ENCODE measurements around the gene CACNA1D.

Gene CACNA1D

DNA sequence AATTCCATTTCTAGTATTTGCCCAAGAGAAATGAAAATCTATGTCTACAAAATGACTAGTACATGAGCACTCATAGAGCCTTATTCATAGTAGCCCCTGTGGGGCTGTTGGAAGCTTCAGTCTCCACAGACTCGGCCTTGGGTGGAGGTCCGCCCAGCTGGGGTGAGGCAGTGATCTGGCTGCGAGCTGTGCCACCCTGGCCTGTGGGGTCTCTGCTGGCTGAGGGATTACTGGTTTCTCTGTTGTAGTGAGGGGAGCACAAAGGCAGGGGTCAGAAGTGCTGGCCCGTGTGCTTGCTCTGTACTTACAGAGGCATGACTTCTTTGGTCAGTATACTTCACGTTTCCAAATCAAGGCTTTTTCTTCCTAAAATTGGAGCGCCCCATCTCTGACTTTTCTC is 193.7 kb downstream of the CACNA1D start:
- no peak for FAIRE-seq

DNA sequence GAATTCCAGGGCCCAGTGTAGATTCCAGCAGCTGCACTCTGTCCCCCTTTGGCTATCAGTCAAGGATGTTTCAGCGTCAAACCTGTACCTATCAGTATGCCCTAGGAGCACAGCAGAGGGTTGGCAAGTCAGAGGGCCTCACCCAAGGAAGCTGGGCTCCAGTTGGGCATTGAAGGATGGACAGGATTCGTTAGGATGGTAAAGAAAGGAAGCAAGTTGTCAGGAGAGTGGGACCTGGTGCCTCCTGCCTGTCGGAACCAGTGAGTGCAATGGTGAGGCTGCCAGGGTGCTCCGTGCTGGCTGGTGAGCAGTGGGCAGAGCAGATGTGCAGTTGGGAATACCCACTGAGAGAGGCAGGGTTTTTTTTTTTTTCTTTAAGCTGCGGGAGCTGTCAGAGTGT is 194.6 kb downstream of the CACNA1D start:
- no peak for TF ChIP-seq POLR2AphosphoS5 (IDR thresholded peaks at IDR 0.05; ENCODE audit: low read depth, low read length)
- no peak for TF ChIP-seq POLR2A (IDR thresholded peaks at IDR 0.05; ENCODE audit: low read depth, low read length)
- no peak for TF ChIP-seq TAF1 (IDR thresholded peaks at IDR 0.05; ENCODE audit: borderline replicate concordance, low read depth, low read length)
- no peak for DNase-seq (ENCODE audit: insufficient read length)
- FAIRE-seq: no peak

More for the DNA sequence above, 193.7 kb downstream of the CACNA1D start:
- no peak for TF ChIP-seq POLR2AphosphoS5 (IDR thresholded peaks at IDR 0.05; ENCODE audit: low read depth, low read length)
- TF ChIP-seq TAF1 (IDR thresholded peaks at IDR 0.05; ENCODE audit: borderline replicate concordance, low read depth, low read length): no peak
- TF ChIP-seq POLR2A (IDR thresholded peaks at IDR 0.05; ENCODE audit: low read depth, low read length): no peak
- DNase-seq (ENCODE audit: insufficient read length): no peak

DNA sequence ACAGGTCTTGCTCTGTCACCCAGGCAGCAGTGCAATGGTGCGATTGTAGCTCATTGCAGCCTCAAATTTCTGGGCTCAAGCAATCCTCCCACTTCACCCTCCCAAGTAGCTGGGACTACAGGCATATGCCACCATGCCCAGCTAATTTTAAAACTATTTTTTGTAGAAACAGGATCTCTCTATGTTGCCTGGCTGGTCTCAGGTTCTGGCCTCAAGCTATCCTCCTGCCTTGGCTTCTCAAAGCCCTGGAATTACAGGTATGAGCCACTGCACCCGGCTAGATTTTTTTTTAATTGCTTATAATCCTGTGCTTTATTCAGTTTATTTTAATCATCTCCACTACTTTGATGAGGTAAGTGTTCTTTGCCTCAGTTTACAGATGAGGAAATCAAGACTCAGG is 195.3 kb downstream of the CACNA1D start:
- TF ChIP-seq TAF1 (IDR thresholded peaks at IDR 0.05; ENCODE audit: borderline replicate concordance, low read depth, low read length) (no peak), POLR2AphosphoS5 (IDR thresholded peaks at IDR 0.05; ENCODE audit: low read depth, low read length) (no peak), POLR2A (IDR thresholded peaks at IDR 0.05; ENCODE audit: low read depth, low read length) (no peak)
- DNase-seq (ENCODE audit: insufficient read length): no peak
- FAIRE-seq: no peak

DNA sequence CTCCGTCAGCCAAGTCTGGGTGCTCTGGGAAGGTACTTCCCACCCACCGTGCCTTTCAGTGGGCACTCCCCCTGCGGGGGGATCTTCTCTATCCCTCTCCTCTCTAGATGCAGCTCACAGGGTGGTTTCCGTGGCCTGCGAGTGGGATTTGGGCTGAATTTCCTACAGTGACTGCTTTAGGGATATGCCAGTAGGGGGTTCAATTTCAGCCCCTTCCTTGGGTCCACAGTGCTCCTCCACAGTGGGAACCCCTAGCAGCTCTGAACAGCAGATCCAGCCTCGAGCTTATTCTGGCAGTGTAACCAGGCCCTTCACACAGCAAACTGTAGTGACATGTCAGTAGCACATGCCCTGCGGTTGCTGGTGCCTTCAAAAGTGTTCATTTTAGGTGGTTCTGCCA is 196.1 kb downstream of the CACNA1D start:
- no peak for FAIRE-seq

DNA sequence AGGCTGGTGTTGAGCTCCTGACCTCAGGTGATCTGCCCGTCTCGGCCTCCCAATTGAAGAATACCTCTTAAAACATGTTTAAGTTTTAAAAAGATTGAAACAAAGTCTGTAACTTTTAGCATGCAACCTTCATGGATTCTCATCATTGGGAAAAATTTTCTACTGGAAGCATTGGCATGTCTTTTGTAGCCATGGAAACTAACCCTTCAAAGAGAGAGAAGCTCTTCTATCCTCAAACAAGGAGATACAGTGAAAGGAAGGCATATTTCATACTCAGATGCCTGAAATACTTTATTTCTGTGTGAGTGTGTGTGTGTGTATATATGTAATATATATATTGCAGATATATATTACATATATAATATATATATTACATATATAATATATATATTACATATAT is 196.9 kb downstream of the CACNA1D start:
- DNase-seq (ENCODE audit: insufficient read length) (no peak), FAIRE-seq (no peak)
- TF ChIP-seq POLR2AphosphoS5 (IDR thresholded peaks at IDR 0.05; ENCODE audit: low read depth, low read length) (no peak), TAF1 (IDR thresholded peaks at IDR 0.05; ENCODE audit: borderline replicate concordance, low read depth, low read length) (no peak), POLR2A (IDR thresholded peaks at IDR 0.05; ENCODE audit: low read depth, low read length) (no peak)

More for the DNA sequence above, 196.1 kb downstream of the CACNA1D start:
- TF ChIP-seq TAF1 (IDR thresholded peaks at IDR 0.05; ENCODE audit: borderline replicate concordance, low read depth, low read length) (no peak), POLR2AphosphoS5 (IDR thresholded peaks at IDR 0.05; ENCODE audit: low read depth, low read length) (no peak), POLR2A (IDR thresholded peaks at IDR 0.05; ENCODE audit: low read depth, low read length) (no peak)
- DNase-seq (ENCODE audit: insufficient read length): no peak

DNA sequence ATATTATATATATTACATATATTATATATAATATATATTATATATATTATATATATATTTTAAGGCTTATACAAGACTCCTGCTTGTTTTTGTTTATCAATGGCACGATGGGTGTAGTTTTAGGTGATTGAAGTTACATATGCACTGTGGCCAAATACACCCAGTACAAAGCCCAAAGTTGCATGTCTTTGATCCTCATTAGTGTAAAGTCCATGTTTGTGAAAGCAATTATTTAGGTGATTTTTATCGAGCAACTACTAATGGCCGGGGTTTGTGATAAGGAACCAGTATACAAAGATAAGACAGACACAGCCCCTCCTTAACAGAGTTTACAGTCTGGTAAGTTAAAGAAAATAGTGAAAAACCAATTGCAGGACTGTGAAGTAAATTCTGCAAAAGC is 197.5 kb downstream of the CACNA1D start:
- no peak for DNase-seq (ENCODE audit: insufficient read length)
- no peak for FAIRE-seq
- no peak for TF ChIP-seq TAF1 (IDR thresholded peaks at IDR 0.05; ENCODE audit: borderline replicate concordance, low read depth, low read length)
- TF ChIP-seq POLR2A (IDR thresholded peaks at IDR 0.05; ENCODE audit: low read depth, low read length): no peak
- no peak for TF ChIP-seq POLR2AphosphoS5 (IDR thresholded peaks at IDR 0.05; ENCODE audit: low read depth, low read length)

DNA sequence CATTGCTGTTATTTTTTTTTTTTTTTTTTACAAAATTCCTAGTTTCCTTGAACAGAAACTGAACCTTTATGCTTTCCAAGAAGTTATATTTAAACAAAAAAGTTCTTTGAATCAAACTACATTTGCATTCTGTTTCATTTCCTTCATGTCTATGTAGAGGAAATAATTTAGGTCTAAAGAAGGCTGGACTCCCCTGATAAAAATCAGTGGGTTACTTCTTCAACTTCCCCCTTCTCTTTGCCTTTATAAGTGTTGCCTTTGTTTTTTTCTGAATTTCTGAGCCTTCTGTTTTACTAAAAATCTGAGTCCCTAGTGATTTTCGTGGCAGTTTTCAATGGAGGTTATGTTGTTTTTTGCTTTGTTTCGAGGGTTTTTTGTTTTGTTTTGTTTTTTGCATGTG is 199.0 kb downstream of the CACNA1D start:
- FAIRE-seq: no peak
- TF ChIP-seq POLR2A (IDR thresholded peaks at IDR 0.05; ENCODE audit: low read depth, low read length) (no peak), POLR2AphosphoS5 (IDR thresholded peaks at IDR 0.05; ENCODE audit: low read depth, low read length) (no peak), TAF1 (IDR thresholded peaks at IDR 0.05; ENCODE audit: borderline replicate concordance, low read depth, low read length) (no peak)
- DNase-seq (ENCODE audit: insufficient read length): no peak

DNA sequence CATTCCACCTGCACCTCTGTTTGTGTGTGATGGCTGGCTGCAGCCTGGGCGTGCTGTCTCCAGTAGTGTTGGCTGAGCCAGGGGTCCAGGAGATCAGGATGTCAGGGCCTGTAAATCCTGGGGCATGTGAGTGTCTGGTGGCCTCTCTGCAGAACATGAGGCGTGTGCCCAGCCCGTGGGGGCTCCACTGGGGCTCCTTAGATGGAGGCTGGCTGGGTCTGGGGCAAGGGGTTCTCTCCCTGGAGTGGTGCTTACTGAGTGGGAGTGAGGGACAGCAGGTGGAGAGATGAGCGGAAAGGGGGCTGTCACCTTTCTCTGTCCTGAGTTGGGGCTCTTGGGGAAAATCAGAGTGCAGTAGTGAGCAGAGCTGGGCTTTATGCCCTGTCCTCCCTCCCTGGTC is 199.6 kb downstream of the CACNA1D start:
- no peak for FAIRE-seq
- DNase-seq (ENCODE audit: insufficient read length): no peak
- TF ChIP-seq POLR2AphosphoS5 (IDR thresholded peaks at IDR 0.05; ENCODE audit: low read depth, low read length): no peak
- TF ChIP-seq TAF1 (IDR thresholded peaks at IDR 0.05; ENCODE audit: borderline replicate concordance, low read depth, low read length): no peak
- TF ChIP-seq POLR2A (IDR thresholded peaks at IDR 0.05; ENCODE audit: low read depth, low read length): no peak

DNA sequence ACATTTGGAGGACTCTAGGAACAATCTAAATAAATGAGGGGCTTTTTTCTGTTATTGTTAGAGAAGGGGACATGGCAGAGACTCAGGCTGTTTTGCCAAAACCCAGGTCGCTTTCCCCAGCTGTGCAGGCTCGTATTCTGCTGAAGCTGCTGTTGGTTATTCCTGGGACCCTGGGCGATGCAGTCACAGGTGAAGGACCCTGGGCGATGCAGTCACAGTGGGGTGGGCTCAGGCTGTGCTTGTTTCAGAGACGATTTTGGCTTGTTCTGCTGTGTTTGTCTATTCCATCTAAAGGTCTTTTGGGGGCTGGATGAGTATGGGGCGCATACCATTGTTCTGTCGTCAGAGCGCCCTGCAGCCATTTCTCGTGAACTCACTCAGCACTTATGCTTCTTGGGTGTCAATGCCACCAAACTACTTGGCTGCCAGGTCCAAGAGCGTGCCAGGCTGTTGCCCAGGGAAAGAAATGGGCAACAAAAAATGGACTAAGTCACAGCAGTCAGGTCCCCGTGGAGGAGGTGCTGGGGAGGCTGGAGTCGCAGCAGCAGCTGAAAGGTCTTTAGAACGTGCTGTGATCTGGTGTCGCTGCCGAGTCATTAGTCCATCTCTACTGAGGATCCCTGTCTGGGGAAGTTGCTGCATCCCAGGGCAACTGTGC is 200.4 kb downstream of the CACNA1D start:
- FAIRE-seq (no peak), DNase-seq (ENCODE audit: insufficient read length) (no peak)
- TF ChIP-seq POLR2AphosphoS5 (IDR thresholded peaks at IDR 0.05; ENCODE audit: low read depth, low read length) (no peak), POLR2A (IDR thresholded peaks at IDR 0.05; ENCODE audit: low read depth, low read length) (no peak), TAF1 (IDR thresholded peaks at IDR 0.05; ENCODE audit: borderline replicate concordance, low read depth, low read length) (no peak)

DNA sequence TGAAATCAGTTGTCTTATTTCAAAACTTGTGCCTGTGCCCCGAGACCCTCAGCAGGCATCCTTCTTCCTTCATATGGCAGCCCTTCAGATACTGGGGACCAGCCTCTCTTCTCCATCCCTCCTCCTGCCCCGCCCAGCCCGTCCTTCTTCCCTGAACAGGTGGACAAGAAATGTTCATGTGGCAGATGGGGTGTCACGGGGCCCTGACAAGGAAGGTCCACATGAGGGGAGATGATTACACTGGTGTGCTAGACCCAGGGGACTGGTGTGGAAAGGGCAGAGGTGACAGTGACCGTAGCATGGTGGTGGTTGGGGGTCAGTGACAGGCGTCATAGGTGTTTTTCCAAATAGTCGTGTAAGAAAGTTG is 200.9 kb downstream of the CACNA1D start:
- no peak for DNase-seq (ENCODE audit: insufficient read length)
- FAIRE-seq: no peak
- TF ChIP-seq TAF1 (IDR thresholded peaks at IDR 0.05; ENCODE audit: borderline replicate concordance, low read depth, low read length) (no peak), POLR2AphosphoS5 (IDR thresholded peaks at IDR 0.05; ENCODE audit: low read depth, low read length) (no peak), POLR2A (IDR thresholded peaks at IDR 0.05; ENCODE audit: low read depth, low read length) (no peak)

DNA sequence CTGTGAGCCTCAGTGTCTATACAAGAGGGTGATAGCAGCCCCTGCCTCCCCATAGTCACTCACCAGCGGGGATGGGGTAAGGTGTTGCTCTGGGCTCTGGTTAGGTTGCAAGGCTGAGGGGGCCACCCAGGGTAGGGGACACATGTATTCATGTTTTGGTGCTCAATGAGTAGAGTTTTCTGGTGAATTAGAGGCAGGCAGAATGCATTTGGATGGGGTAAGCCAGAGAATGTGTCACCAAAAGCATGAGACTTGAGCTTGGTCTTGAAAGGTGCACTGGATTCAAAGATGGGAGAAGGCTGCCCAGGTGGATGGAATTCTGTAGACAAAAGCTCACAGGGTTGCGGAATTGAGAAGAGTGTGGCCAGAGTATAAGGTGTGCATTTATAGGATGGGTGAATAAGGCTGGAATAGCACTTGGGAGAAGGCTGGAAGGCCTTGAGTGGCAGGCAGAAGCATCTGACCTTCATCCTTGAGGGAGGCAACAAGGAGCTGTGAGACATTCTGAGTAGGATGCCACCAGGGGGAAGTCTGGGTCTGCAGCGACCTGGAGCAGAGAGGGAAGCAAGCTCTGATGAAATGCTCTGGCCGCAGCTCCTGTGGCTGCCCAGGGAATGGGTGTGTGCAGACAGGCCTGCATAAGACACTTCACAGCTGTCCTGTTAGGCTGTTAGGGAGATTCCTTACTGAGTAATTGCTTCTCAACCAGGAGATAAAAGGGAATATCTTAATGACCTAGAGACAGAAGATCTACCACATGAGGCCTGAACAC is 202.2 kb downstream of the CACNA1D start:
- DNase-seq (ENCODE audit: insufficient read length) (no peak), FAIRE-seq (no peak)
- TF ChIP-seq TAF1 (IDR thresholded peaks at IDR 0.05; ENCODE audit: borderline replicate concordance, low read depth, low read length) (no peak), POLR2AphosphoS5 (IDR thresholded peaks at IDR 0.05; ENCODE audit: low read depth, low read length) (no peak), POLR2A (IDR thresholded peaks at IDR 0.05; ENCODE audit: low read depth, low read length) (no peak)

DNA sequence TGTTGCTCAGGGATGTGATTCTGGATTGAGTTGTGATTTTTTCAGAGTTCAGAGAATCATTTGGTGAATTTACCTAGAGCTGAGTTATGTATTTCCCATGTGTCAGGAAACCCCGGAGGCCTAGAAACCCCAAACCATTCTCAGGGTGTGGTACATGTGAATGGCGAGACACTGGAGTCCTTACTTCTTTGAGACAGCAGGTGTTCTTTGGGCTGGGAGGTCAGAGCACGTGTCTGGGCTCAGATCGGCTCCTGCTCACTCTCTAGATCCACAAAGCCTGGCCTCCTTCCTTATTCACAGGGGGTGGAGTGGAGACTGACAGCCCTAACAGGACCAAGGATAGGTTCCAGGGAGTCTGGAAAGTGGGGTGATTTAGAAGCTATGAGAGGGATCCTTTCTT is 206.0 kb downstream of the CACNA1D start:
- FAIRE-seq (no peak), DNase-seq (ENCODE audit: insufficient read length) (no peak)
- TF ChIP-seq POLR2A (IDR thresholded peaks at IDR 0.05; ENCODE audit: low read depth, low read length): no peak
- no peak for TF ChIP-seq POLR2AphosphoS5 (IDR thresholded peaks at IDR 0.05; ENCODE audit: low read depth, low read length)
- no peak for TF ChIP-seq TAF1 (IDR thresholded peaks at IDR 0.05; ENCODE audit: borderline replicate concordance, low read depth, low read length)

All from GM12892 (cell line).